ENCODE data around the gene HOXB9.

HOXB9 gene

GRCh38 chr17:48582750-48583069 lies 43.4 kb downstream of the HOXB9 start:
- no peak for DNase-seq

DNA sequence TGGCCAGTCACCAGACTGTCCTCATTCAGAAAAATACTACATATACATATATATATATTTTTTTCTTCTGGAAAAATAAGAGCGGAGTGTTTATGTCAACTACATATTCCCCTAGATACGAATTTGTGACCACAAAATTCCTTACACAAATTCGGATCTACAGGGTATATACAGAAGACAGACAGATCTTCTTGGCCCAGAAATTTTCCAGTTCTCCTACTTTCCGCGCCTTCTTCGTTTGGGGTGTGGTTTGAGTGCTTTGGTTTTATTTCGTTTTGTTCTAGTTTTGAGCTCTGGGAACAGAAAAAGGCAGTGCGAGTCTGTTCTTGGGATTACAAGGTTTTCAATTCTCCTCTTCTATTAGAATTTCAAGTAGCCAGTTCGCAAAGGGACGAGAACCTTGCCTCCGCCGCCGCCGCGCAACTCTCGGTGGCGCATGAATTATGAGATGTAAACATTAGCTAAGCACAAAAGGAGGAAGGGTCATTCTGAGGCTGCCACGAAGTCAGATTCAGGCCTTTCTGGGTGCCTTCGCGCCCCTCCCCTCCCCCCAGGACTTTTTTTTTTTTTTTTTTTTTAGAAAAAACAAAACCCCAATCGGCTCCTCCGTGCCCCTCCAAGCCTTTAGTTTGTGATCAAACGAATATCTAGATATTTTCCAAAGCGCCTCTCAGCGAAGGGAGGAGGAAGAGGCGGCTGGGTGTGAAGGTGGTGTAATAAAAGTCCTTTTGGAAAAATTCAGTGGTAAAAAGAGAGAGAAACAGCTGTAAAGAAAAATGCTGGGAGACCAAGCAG lies 46.2 kb downstream of the HOXB9 start:
- no peak for DNase-seq

- DNase-seq = no peak
Observed at GRCh38 chr17:48579471-48579759, 46.7 kb downstream of the HOXB9 start.

DNA sequence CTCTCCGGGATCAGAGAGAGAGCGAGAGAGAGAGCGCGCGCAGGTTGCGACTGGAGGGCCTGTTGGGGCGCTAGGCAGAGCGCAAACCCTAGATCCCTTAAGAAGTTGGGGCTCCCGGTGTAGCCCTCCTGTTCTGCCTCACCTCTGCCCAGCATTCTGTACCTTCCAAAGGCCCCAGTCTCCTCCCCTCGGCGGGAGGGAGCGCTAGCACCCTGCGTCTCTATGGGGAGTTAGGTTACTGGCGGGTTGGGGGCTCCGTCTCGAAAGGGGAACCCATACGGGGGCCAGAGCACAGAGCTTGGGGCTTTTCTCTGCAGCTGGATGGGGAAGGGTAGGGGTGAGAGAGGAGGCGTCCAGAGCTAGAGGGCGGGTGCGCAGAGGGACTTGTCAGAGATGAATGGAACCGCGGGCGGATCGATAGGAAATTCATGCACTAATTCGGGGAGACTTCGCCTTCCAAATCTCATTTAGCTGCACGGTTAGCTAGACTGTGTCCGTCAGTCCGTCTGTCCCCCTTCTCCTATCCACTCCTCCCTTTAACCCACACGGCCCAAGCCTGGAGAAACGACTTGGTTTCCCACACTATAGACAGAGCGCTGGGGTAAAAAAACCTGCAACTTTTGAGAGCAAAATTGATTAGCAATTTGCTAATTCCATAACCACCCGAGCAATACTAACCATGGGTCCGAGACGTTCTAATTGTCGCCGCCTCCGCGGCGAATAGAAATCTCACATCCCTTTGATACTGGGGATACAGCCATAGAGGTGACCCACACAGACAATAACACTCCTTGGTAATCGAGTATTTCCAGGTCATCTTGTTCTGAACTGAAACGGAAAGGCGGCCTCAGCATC lies 47.3 kb downstream of the HOXB9 start:
- no peak for DNase-seq

- DNase-seq = peak; percentile 77
Observed at GRCh38 chr17:48577946-48578615, 48.1 kb downstream of the HOXB9 start, which contains the start of gene HOXB4. Gene HOXB4, minus strand, starts transcription at chr17:48578350. Its CDS starts 31 bp downstream, at chr17:48578319.

DNA sequence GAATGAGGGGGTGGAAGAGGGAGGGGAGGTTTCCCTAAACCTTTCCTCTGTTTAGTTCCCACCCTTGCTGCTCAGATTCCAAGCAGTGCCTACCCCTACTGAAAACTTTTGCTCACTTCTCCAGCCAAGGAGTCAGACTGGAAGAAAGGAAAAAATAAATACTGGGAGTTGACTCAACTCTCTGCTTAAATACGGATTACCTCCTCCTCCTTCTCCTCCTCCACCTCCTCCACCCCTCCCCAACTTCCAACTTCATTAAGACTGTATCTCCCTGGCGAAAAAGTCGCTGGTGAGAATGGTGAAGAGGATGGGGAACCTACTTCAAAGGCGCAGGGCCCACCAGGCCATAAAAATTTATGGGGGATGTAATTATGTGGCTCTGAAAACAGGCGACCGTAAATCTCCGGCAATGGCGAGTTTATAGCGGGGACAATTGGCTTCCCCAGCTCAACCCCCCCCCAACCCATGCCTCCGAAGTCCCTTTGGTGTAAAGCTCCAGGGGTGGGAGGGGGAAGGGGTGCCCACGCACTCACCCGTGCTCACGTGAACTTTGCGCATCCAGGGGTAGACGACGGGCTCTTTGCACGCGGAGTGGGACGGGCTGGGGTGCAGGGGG lies 48.7 kb downstream of the HOXB9 start:
- peak; percentile 37 for DNase-seq

- DNase-seq = no peak
Observed at GRCh38 chr17:48576479-48577309, 49.5 kb downstream of the HOXB9 start.

DNA sequence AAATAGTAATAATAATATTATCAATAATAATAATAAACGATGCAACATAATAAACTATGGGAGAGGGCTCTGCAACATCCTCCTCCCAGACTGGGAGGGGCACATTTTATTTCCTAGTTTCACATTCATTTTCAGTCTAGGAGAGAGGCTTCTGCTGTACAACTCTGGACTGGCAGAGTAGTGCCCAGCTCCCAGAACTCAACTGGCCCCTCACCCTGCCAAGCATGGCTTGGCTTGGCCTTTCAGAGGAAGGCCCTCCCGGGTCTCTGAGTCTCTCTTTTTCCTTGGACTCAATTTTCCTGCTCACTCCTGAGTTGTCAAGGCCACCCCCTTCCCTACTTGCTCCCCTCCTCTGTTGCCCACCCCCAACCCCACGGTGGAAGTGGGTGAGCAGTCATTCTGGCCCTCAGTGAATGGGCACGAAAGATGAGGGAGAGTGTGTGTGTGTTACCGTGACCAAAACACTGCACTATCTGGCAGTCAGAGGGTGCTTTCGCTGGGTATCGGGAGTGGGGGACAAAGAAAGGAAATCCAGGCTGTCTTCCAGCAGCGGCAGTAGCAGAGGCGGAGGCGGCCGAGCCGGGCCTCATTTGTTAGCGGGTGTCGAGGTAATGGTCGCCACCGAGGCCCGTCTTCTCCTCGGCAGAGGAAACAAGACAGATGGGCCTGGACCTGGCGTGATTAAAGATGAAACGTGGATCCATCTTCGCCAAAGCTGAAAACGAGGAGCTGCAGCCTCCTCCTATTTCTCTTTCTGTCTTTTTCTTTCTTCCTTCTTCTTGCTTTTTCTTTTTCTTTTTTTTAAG lies 50.3 kb downstream of the HOXB9 start:
- DNase-seq = no peak

DNA sequence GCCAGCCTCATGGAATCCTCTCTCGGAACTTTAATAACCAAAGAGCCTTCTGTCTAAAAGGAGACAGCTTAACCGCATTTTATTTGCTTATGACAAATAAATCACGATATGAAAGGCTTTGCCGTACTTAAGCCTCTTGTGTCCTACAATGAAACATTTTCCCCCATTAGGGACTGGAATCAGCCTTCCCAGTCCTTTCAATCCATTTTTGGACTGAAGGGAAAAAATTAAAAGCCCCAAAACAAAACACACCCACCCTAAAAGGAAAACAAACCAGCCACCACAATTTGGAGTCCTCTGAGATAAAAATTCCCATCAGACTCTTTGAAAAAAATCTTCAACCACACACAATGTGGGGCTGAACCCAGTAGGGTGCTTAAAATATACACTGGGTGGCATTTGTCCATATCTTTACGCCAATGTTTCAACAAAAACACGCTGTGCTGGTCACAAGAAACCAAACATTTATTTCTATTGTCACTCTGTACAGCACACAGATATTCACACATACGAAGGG lies 51.0 kb downstream of the HOXB9 start:
- no peak for DNase-seq

DNA sequence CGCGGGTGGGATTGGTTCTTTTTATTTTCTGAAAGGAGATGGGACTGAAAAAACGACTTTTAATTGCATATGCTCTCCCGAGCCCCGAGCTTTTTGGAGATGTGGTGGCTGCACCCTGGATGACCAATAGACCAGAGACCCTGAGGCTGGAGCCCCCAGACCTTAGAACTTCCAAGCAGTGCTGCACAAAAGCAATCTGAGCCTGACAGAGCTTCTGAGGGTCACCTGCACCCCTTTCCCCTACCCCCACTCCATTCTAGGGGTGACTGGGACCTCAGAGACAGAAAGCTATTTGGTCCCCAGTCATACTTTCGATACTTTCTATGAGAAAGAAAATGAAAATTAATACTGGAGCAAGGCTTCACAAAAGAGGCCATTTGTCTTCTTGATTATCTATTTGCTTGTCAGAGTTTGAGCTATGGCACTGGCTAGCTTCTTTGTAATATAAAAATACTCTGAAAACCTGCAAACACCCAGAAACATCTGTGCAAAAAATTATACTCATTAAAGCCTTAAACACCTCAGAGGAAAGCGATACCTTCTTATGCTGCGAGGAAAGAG lies 51.6 kb downstream of the HOXB9 start:
- DNase-seq = no peak

DNA sequence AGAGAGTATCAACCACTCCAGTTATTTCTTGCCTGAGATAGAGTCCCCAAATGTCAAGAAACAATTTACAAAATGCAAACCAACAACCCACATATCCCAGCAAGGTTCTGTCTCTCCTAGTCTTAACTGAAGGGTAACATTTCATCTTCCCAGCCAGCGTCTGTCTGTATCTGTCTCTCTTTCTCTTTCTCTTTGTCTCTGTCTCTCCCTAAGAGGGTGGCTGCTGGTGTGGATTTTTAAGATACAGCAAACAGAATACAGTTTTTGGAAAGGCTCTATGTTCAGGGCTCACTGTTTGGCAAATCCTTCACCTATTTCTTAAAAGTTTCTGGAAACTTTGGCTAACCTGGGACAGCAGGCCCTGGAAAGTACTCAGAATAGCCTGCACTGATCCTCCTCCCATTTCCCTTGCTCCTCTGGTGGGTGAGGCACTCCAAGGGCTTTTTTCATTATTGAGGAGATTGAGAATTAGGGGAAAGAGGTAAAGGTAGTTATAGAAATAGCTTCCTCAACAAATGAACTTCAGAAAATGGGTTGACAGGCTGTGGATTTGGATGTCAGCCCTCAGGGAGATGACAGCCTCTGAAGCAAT lies 54.2 kb downstream of the HOXB9 start:
- DNase-seq = no peak
